Uterus (tissue), 4 donors: Measurements from ENCODE around the gene PLD1. TPM values are rescaled to one million over a fixed set of nuclear protein-coding genes. Genes with fewer than 3 reads are reported as not detected.

Source experiments
- DNase-seq, 2 donors: peaks; one replicate each; pipeline ENCODE4 v3.0.0-alpha.2; 2019 to 2020
- H3K27ac ChIP-seq, 2 donors: fragments of 200-600 bp; sonication (generic); 1 replicate in 1 of 2; 2 replicates in 1 of 2; pipeline ENCODE4 v1.5.1; 2016 to 2018
- H3K27me3 ChIP-seq, 2 donors: fragments of 200-600 bp; sonication (generic); one replicate each; pipeline ENCODE4 v1.5.1; 2018 to 2019; ENCODE audit warnings: control low read depth in 1 of 2
- H3K36me3 ChIP-seq, 2 donors: fragments of 200-600 bp; sonication (generic); one replicate each; pipeline ENCODE4 v1.5.1; 2019; ENCODE audit warnings: control low read depth in 1 of 2
- H3K4me1 ChIP-seq, 2 donors: fragments of 200-600 bp; sonication (generic); one replicate each; pipeline ENCODE4 v1.5.1; 2018 to 2019; ENCODE audit warnings: control low read depth in 1 of 2
- H3K4me3 ChIP-seq, 2 donors: fragments of 200-600 bp; sonication (generic); 1 replicate in 1 of 2; 2 replicates in 1 of 2; pipeline ENCODE4 v1.5.1; 2018 to 2019; ENCODE audit warnings: mild to moderate bottlenecking in 1 of 2
- H3K9me3 ChIP-seq, 2 donors: fragments of 200-600 bp; sonication (generic); one replicate each; pipeline ENCODE4 v1.5.1; 2019; ENCODE audit warnings: control low read depth in 1 of 2
- POLR2A ChIP-seq, 2 donors: fragments of 450-650 bp; IDR thresholded peaks; one replicate each; pipeline ENCODE4 v1.6.1; 2016; ENCODE audit warnings: antibody characterized with exemption in 2 of 2, mild to moderate bottlenecking in 1 of 2, moderate library complexity in 1 of 2
- intact Hi-C: fragments of 100-400 bp; cut with DNase I; formaldehyde crosslinking; loops from one replicate; pipeline ENCODE4 v1.15.1; 2023; ENCODE audit warnings: low total_unique reads
- total RNA-seq, 4 donors: library from RNA; depleted of rRNA in 3 of 4; stranded (reverse); fragments of >200 nt in 3 of 4; gene quantifications; one replicate each; pipeline versions ENCODE4 v1.1.0 to v1.2.4, GENCODE V29; 2014 to 2023
- TF ChIP-seq, protein P1 (sequence below), 4 experiments: fragments of 200-600 bp in 2 of 4; fragments of 450-650 bp in 2 of 4; sonication (generic) in 2 of 4; IDR thresholded peaks; one replicate each; pipeline ENCODE4 v1.5.1; 2016 to 2019; ENCODE audit warnings: antibody characterized with exemption in 4 of 4, mild to moderate bottlenecking in 2 of 4, moderate library complexity in 1 of 4
- donor health status: DM: yes; HTN: yes; CAD: no.

The PLD1 gene
- total RNA-seq, 4 donors from 2014 or later, result 15.6 to 94.8 (median 30.8) TPM

- TF ChIP-seq, protein P1, sequence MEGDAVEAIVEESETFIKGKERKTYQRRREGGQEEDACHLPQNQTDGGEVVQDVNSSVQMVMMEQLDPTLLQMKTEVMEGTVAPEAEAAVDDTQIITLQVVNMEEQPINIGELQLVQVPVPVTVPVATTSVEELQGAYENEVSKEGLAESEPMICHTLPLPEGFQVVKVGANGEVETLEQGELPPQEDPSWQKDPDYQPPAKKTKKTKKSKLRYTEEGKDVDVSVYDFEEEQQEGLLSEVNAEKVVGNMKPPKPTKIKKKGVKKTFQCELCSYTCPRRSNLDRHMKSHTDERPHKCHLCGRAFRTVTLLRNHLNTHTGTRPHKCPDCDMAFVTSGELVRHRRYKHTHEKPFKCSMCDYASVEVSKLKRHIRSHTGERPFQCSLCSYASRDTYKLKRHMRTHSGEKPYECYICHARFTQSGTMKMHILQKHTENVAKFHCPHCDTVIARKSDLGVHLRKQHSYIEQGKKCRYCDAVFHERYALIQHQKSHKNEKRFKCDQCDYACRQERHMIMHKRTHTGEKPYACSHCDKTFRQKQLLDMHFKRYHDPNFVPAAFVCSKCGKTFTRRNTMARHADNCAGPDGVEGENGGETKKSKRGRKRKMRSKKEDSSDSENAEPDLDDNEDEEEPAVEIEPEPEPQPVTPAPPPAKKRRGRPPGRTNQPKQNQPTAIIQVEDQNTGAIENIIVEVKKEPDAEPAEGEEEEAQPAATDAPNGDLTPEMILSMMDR (IDR thresholded peaks at IDR 0.05), result no peak
- no peak for TF ChIP-seq POLR2A (IDR thresholded peaks at IDR 0.05)
- Histone ChIP-seq H3K4me3 (no peak overlapping the region), H3K27ac (no peak overlapping the region), H3K27me3 (no peaks in the 10 kb centered on the region), H3K9me3 (no peaks in the 10 kb centered on the region), H3K4me1 (no peaks in the 10 kb centered on the region), H3K36me3 (no peaks in the 10 kb centered on the region)
- intact Hi-C loops, result no loop called here
- DNase-seq, result no peak
Measured at GRCh38 chr3:171736556-171736955, 73.7 kb downstream of the PLD1 start.

- intact Hi-C loops, result no loop called here
- Histone ChIP-seq H3K4me1 (no peaks in the 10 kb centered on the region), H3K27me3 (no peaks in the 10 kb centered on the region), H3K27ac (no peak overlapping the region), H3K36me3 (no peaks in the 10 kb centered on the region), H3K4me3 (no peak overlapping the region), H3K9me3 (no peaks in the 10 kb centered on the region)
- no peak for DNase-seq
- TF ChIP-seq, protein P1 (IDR thresholded peaks at IDR 0.05), result no peak
- no peak for TF ChIP-seq POLR2A (IDR thresholded peaks at IDR 0.05)
Measured at GRCh38 chr3:171733561-171733960, 76.7 kb downstream of the PLD1 start.

GRCh38 chr3:171732756-171733155 lies 77.5 kb downstream of the PLD1 start:
- intact Hi-C loops, result no loop called here

GRCh38 chr3:171731691-171732090 lies 78.6 kb downstream of the PLD1 start:
- no peak overlapping the region for H3K27ac ChIP-seq
- no peaks in the 10 kb centered on the region for H3K27me3 ChIP-seq
- H3K4me3 ChIP-seq, result no peak overlapping the region
- TF ChIP-seq, protein P1 (IDR thresholded peaks at IDR 0.05), result no peak
- TF ChIP-seq POLR2A (IDR thresholded peaks at IDR 0.05), result no peak
- no peaks in the 10 kb centered on the region for H3K36me3 ChIP-seq
- intact Hi-C loops, result no loop called here
- H3K9me3 ChIP-seq, result no peaks in the 10 kb centered on the region
- no peak for DNase-seq
- no peaks in the 10 kb centered on the region for H3K4me1 ChIP-seq

More at GRCh38 chr3:171732756-171733155, 77.5 kb downstream of the PLD1 start:
- Histone ChIP-seq H3K27me3 (no peaks in the 10 kb centered on the region), H3K9me3 (no peaks in the 10 kb centered on the region), H3K27ac (no peak overlapping the region), H3K4me1 (no peaks in the 10 kb centered on the region), H3K36me3 (no peaks in the 10 kb centered on the region), H3K4me3 (no peak overlapping the region)
- TF ChIP-seq POLR2A (IDR thresholded peaks at IDR 0.05), result no peak
- no peak for DNase-seq

GRCh38 chr3:171729452-171730334 lies 80.6 kb downstream of the PLD1 start:
- Histone ChIP-seq H3K9me3 (no peaks in the 10 kb centered on the region), H3K4me1 (no peaks in the 10 kb centered on the region), H3K27me3 (no peaks in the 10 kb centered on the region), H3K36me3 (no peaks in the 10 kb centered on the region), H3K4me3 (no peak overlapping the region), H3K27ac (no peak overlapping the region)
- DNase-seq, result no peak
- intact Hi-C loops, result no loop called here
- TF ChIP-seq POLR2A (IDR thresholded peaks at IDR 0.05), result no peak
- TF ChIP-seq, protein P1 (IDR thresholded peaks at IDR 0.05), result no peak
